HepG2 (cell line): ENCODE data around the gene FNDC4. TPM values are rescaled to one million over a fixed set of nuclear protein-coding genes. Genes with fewer than 3 reads are reported as not detected.
A peak's percentile ranks its signal among the peaks of the same experiment; 100 is the strongest.

Experiments used
- AGO1 ChIP-seq: fragments of 200-400 bp; formaldehyde crosslinking; IDR thresholded peaks from 2 replicates; pipeline ENCODE4 v1.6.1; 2017; ENCODE audit warnings: mild to moderate bottlenecking, low read depth, low read length, moderate library complexity; ENCODE audit not compliant: poor library complexity, severe bottlenecking
- FOXA1 ChIP-seq, 2 experiments: fragments of 450-650 bp in 1 of 2; sonication (generic) in 1 of 2; formaldehyde crosslinking in 1 of 2; IDR thresholded peaks; 2 replicates each; pipeline versions ENCODE4 v1.4.0 to v1.6.1; 2016 to 2020; ENCODE audit warnings: missing genetic modification reagents in 1 of 2
- IRX3 ChIP-seq: sonication (generic); formaldehyde crosslinking; IDR thresholded peaks from 2 replicates; pipeline ENCODE4 v1.8.1; 2023; ENCODE audit warnings: mild to moderate bottlenecking, low read depth, missing genetic modification reagents, borderline replicate concordance
- RXRA ChIP-seq: sonication (generic); formaldehyde crosslinking; IDR thresholded peaks from 2 replicates; pipeline ENCODE4 v1.5.1; 2020; ENCODE audit warnings: missing genetic modification reagents
- ZBTB7B ChIP-seq: sonication (generic); formaldehyde crosslinking; IDR thresholded peaks from 2 replicates; pipeline ENCODE4 v1.4.0; 2020; ENCODE audit warnings: missing genetic modification reagents
- ZFP36L2 ChIP-seq: sonication (generic); formaldehyde crosslinking; IDR thresholded peaks from 2 replicates; pipeline ENCODE4 v1.4.0; 2020; ENCODE audit warnings: missing genetic modification reagents
- ZNF792 ChIP-seq: IDR thresholded peaks from 2 replicates; pipeline ENCODE4 v1.6.1; 2016
- polyA plus RNA-seq, 8 experiments: library from polyadenylated mRNA; depleted of rRNA in 3 of 8; stranded (reverse) in 7 of 8; unstranded in 1 of 8; fragments of >200 nt; fragmentation: Illumina TruSeq in 4 of 8; extraction: Trizol in 4 of 8; gene quantifications; 2 replicates each; pipeline versions ENCODE4 v1.2.1 to v1.2.3, GENCODE V29; 2011 to 2016; ENCODE audit warnings: low read depth in 4 of 8, missing spikeins in 1 of 8, mixed read lengths in 1 of 8; ENCODE audit not compliant: insufficient read depth in 1 of 8
- total RNA-seq, 5 experiments: library from RNA; depleted of rRNA; stranded (reverse); fragments of >200 nt; fragmentation: Illumina TruSeq; extraction: Trizol; gene quantifications; 2 replicates each; pipeline ENCODE4 v1.2.3, GENCODE V29; 2016; ENCODE audit warnings: low read depth in 1 of 5
- TF ChIP-seq, protein P1 (sequence below): sonication (generic); formaldehyde crosslinking; IDR thresholded peaks from 2 replicates; pipeline ENCODE4 v1.4.0; 2020; ENCODE audit warnings: missing genetic modification reagents, mild to moderate bottlenecking, borderline replicate concordance
- TF ChIP-seq, protein P2 (sequence below): IDR thresholded peaks from 2 replicates; pipeline ENCODE4 v1.4.0; 2020; ENCODE audit warnings: mild to moderate bottlenecking, missing genetic modification reagents
- TF ChIP-seq, protein P3 (sequence below): sonication (generic); formaldehyde crosslinking; IDR thresholded peaks from 2 replicates; pipeline ENCODE4 v1.4.0; 2020; ENCODE audit warnings: mild to moderate bottlenecking, missing genetic modification reagents
- TF ChIP-seq, protein P4 (sequence below): sonication (generic); formaldehyde crosslinking; IDR thresholded peaks from 2 replicates; pipeline ENCODE4 v1.8.1; 2023; ENCODE audit warnings: mild to moderate bottlenecking, moderate library complexity, missing genetic modification reagents
- TF ChIP-seq, protein P5 (sequence below): sonication (generic); formaldehyde crosslinking; IDR thresholded peaks from 2 replicates; pipeline ENCODE4 v1.4.0; 2020; ENCODE audit warnings: missing genetic modification reagents
- TF ChIP-seq, protein P6 (sequence below): sonication (generic); formaldehyde crosslinking; conservative IDR thresholded peaks from 2 replicates; pipeline ENCODE4 v1.8.1; 2023; ENCODE audit warnings: missing genetic modification reagents

Gene FNDC4
- total and polyA plus RNA-seq, 2 of the 13 experiments (the other 11 are each of a cell fraction or from before 2014, with no cell fraction given), result 9.0 to 17.4 TPM

DNA sequence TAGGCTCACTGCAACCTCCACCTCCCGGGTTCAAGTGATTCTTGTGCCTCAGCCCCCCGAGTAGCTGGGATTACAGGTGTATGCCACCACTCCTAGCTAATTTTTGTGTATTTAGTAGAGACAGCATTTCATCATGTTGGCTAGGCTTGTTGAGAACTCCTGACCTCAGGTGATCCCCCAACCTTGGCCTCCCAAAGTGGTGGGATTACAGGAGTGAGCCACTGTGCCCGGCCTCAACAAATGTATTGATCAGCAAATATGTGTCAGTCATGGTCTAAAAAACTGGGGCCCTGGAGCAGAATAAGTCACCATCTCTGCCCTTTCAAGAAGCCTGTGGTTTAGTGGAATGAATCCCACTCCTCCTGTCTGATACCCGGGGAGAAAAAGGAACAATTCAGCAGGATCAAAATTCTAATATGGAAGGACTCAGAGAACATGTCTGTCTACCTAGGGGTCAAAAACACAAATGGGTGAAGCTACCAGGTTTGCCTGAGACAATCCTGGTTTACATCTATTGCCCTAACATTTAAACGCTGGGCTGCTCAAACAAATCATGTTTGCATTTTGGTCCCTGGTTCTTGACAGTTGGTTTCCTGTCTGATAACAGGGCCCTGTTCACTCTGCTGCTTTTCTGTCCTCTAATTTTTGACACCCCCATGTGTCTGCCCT, 23.2 kb upstream of the FNDC4 start (continued):
- TF ChIP-seq, protein P1, sequence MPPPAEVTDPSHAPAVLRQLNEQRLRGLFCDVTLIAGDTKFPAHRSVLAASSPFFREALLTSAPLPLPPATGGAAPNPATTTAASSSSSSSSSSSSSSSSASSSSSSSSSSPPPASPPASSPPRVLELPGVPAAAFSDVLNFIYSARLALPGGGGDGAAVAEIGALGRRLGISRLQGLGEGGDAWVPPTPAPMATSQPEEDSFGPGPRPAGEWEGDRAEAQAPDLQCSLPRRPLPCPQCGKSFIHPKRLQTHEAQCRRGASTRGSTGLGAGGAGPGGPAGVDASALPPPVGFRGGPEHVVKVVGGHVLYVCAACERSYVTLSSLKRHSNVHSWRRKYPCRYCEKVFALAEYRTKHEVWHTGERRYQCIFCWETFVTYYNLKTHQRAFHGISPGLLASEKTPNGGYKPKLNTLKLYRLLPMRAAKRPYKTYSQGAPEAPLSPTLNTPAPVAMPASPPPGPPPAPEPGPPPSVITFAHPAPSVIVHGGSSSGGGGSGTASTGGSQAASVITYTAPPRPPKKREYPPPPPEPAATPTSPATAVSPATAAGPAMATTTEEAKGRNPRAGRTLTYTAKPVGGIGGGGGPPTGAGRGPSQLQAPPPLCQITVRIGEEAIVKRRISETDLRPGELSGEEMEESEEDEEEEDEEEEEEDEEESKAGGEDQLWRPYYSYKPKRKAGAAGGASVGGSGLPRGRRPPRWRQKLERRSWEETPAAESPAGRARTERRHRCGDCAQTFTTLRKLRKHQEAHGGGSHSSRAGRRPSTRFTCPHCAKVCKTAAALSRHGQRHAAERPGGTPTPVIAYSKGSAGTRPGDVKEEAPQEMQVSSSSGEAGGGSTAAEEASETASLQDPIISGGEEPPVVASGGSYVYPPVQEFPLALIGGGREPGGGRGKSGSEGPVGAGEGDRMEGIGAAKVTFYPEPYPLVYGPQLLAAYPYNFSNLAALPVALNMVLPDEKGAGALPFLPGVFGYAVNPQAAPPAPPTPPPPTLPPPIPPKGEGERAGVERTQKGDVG (CRISPR knock-in tag), result no peak
- no peak for TF ChIP-seq ZFP36L2 (CRISPR knock-in tag)
- TF ChIP-seq, protein P2, sequence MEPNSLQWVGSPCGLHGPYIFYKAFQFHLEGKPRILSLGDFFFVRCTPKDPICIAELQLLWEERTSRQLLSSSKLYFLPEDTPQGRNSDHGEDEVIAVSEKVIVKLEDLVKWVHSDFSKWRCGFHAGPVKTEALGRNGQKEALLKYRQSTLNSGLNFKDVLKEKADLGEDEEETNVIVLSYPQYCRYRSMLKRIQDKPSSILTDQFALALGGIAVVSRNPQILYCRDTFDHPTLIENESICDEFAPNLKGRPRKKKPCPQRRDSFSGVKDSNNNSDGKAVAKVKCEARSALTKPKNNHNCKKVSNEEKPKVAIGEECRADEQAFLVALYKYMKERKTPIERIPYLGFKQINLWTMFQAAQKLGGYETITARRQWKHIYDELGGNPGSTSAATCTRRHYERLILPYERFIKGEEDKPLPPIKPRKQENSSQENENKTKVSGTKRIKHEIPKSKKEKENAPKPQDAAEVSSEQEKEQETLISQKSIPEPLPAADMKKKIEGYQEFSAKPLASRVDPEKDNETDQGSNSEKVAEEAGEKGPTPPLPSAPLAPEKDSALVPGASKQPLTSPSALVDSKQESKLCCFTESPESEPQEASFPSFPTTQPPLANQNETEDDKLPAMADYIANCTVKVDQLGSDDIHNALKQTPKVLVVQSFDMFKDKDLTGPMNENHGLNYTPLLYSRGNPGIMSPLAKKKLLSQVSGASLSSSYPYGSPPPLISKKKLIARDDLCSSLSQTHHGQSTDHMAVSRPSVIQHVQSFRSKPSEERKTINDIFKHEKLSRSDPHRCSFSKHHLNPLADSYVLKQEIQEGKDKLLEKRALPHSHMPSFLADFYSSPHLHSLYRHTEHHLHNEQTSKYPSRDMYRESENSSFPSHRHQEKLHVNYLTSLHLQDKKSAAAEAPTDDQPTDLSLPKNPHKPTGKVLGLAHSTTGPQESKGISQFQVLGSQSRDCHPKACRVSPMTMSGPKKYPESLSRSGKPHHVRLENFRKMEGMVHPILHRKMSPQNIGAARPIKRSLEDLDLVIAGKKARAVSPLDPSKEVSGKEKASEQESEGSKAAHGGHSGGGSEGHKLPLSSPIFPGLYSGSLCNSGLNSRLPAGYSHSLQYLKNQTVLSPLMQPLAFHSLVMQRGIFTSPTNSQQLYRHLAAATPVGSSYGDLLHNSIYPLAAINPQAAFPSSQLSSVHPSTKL (CRISPR knock-in tag), result peak; percentile 59; the same call in 1 of the 2 replicates
- TF ChIP-seq, protein P3, sequence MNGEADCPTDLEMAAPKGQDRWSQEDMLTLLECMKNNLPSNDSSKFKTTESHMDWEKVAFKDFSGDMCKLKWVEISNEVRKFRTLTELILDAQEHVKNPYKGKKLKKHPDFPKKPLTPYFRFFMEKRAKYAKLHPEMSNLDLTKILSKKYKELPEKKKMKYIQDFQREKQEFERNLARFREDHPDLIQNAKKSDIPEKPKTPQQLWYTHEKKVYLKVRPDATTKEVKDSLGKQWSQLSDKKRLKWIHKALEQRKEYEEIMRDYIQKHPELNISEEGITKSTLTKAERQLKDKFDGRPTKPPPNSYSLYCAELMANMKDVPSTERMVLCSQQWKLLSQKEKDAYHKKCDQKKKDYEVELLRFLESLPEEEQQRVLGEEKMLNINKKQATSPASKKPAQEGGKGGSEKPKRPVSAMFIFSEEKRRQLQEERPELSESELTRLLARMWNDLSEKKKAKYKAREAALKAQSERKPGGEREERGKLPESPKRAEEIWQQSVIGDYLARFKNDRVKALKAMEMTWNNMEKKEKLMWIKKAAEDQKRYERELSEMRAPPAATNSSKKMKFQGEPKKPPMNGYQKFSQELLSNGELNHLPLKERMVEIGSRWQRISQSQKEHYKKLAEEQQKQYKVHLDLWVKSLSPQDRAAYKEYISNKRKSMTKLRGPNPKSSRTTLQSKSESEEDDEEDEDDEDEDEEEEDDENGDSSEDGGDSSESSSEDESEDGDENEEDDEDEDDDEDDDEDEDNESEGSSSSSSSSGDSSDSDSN (CRISPR knock-in tag), result 0 out of 2 replicates have a peak, but pooled peaks have one; percentile 20
- TF ChIP-seq, protein P4, sequence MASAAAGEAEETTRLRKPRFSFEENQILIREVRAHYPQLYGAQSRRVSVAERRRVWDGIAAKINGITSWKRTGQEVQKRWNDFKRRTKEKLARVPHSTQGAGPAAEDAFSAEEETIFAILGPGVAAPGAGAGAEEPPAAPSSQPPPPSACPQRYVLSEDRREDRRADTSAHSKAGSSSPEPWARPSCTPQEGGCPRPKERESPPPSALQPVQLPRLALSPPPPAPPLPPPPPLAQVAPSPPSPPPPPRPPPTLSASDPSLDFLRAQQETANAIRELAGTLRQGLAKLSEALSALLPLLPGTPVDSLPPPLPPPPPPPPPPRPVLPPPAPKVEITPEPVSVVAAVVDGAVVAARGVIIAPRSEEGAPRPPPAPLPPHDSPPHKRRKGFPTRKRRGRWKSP (CRISPR knock-in tag), result peak; percentile 63; the same call in 1 of the 2 replicates
- no peak for TF ChIP-seq AGO1
- no peak for TF ChIP-seq ZNF792 (CRISPR knock-in tag)
- TF ChIP-seq, protein P5, sequence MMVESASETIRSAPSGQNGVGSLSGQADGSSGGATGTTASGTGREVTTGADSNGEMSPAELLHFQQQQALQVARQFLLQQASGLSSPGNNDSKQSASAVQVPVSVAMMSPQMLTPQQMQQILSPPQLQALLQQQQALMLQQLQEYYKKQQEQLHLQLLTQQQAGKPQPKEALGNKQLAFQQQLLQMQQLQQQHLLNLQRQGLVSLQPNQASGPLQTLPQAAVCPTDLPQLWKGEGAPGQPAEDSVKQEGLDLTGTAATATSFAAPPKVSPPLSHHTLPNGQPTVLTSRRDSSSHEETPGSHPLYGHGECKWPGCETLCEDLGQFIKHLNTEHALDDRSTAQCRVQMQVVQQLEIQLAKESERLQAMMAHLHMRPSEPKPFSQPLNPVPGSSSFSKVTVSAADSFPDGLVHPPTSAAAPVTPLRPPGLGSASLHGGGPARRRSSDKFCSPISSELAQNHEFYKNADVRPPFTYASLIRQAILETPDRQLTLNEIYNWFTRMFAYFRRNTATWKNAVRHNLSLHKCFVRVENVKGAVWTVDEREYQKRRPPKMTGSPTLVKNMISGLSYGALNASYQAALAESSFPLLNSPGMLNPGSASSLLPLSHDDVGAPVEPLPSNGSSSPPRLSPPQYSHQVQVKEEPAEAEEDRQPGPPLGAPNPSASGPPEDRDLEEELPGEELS (CRISPR knock-in tag), result peak; percentile 32
- TF ChIP-seq RXRA (CRISPR knock-in tag), result peak; percentile 74; the same call in 1 of the 2 replicates
- TF ChIP-seq ZBTB7B (CRISPR knock-in tag), result 0 out of 2 replicates have a peak, but pooled peaks have one; percentile 29
- TF ChIP-seq IRX3 (CRISPR knock-in tag), result 0 out of 2 replicates have a peak, but pooled peaks have one; percentile 49
- TF ChIP-seq FOXA1 (IDR thresholded peaks at IDR 0.05), result no peak
- peak; percentile 65 for TF ChIP-seq FOXA1 (CRISPR knock-in tag; IDR thresholded peaks at IDR 0.05)
- TF ChIP-seq, protein P6, sequence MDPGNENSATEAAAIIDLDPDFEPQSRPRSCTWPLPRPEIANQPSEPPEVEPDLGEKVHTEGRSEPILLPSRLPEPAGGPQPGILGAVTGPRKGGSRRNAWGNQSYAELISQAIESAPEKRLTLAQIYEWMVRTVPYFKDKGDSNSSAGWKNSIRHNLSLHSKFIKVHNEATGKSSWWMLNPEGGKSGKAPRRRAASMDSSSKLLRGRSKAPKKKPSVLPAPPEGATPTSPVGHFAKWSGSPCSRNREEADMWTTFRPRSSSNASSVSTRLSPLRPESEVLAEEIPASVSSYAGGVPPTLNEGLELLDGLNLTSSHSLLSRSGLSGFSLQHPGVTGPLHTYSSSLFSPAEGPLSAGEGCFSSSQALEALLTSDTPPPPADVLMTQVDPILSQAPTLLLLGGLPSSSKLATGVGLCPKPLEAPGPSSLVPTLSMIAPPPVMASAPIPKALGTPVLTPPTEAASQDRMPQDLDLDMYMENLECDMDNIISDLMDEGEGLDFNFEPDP (CRISPR knock-in tag), result 0 out of 2 replicates have a peak, but pooled peaks have one; percentile 7
